Cardiac fibroblast (primary cell): ENCODE data around the gene TTC39B.

Source experiments
- DNase-seq, 2 donors: peaks; one replicate each; pipeline versions ENCODE4 v3.0.0 to v3.0.0-alpha.2; 2010; ENCODE audit warnings: low read depth in 2 of 2
- H3K4me3 ChIP-seq, 2 donors: replicated peaks in 1 of 2; 1 replicate in 1 of 2; 2 replicates in 1 of 2; pipeline ENCODE4 v1.5.1; 2011; ENCODE audit warnings: low read depth in 2 of 2, low read length in 2 of 2, mild to moderate bottlenecking in 2 of 2, moderate library complexity in 1 of 2
- CTCF ChIP-seq: IDR thresholded peaks from one replicate; pipeline ENCODE4 v1.5.1; 2011; ENCODE audit warnings: low read depth, mild to moderate bottlenecking, low read length, inconsistent platforms

Gene TTC39B

GRCh38 chr9:15317836-15318235 lies 10.8 kb upstream of the TTC39B start:
- no peak for TF ChIP-seq CTCF
- DNase-seq = peak in 1 of 2 donors; percentile 49

GRCh38 chr9:15311607-15312006 lies 4.6 kb upstream of the TTC39B start:
- TF ChIP-seq CTCF = no peak
- peak in 1 of 2 donors; percentile 46 for DNase-seq
- H3K4me3 ChIP-seq = no peak overlapping the region

More at GRCh38 chr9:15317836-15318235, 10.8 kb upstream of the TTC39B start:
- H3K4me3 ChIP-seq = no peak overlapping the region

GRCh38 chr9:15310107-15310850 lies 3.3 kb upstream of the TTC39B start:
- DNase-seq = no peak
- H3K4me3 ChIP-seq = no peak overlapping the region
- no peak for TF ChIP-seq CTCF

- peak; percentile 53 to 84 for DNase-seq
- no peak for TF ChIP-seq CTCF
These were observed 1.5 kb upstream of the TTC39B start for GRCh38 chr9:15308511-15308910.

GRCh38 chr9:15307523-15307841 lies 466 bp upstream of the TTC39B start:
- H3K4me3 ChIP-seq = peak overlapping the region; percentile 53 to 82
- no peak for DNase-seq
- no peak for TF ChIP-seq CTCF

More at GRCh38 chr9:15308511-15308910, 1.5 kb upstream of the TTC39B start:
- H3K4me3 ChIP-seq = no peak overlapping the region

GRCh38 chr9:15306068-15306756 lies 804 bp downstream of the TTC39B start:
- no peak for TF ChIP-seq CTCF
- peak; percentile 44 to 61 for DNase-seq
- H3K4me3 ChIP-seq = peak overlapping the region; percentile 82 to 87
